OCI-LY3 (cell line): Measurements from ENCODE around the gene SFXN3.

Source experiments
- CTCF ChIP-seq: fragments of 200-600, 300-600 bp; sonication (generic); IDR thresholded peaks from 2 replicates; pipeline ENCODE4 v1.5.1; 2014; ENCODE audit warnings: antibody characterized with exemption, low read length, low read depth
- EZH2phosphoT487 ChIP-seq: fragments of 200-600 bp; shearing (Covaris generic); IDR thresholded peaks from 2 replicates; pipeline ENCODE4 v1.6.1; 2018; ENCODE audit warnings: antibody characterized with exemption, mixed run types, low read depth

GRCh38 chr10:100998991-100999741 lies 31.9 kb upstream of the SFXN3 start:
- peak; percentile 57 for TF ChIP-seq CTCF
- no peak for TF ChIP-seq EZH2phosphoT487
